GM21786 (cell line): ENCODE measurements around the gene YAF2.
A peak's percentile ranks its signal among the peaks of the same experiment; 100 is the strongest.
"Not testable (repeated sequence)": the region's sequence is repeated elsewhere in the genome, so short reads cannot be mapped to it uniquely, and the experiment has no call there.

Source experiments
- ATAC-seq: cut with Tn5 transposase; IDR thresholded peaks from one replicate; pipeline ENCODE4 v1.9.1; 2021; ENCODE audit not compliant: unreplicated experiment

Gene YAF2

GRCh38 chr12:42255221-42255865 is 17.3 kb upstream of the YAF2 start:
- ATAC-seq = no peak

GRCh38 chr12:42252645-42253044 is 14.6 kb upstream of the YAF2 start:
- ATAC-seq = not testable (repeated sequence)

GRCh38 chr12:42249033-42249432 is 11.0 kb upstream of the YAF2 start:
- not testable (repeated sequence) for ATAC-seq

GRCh38 chr12:42240131-42240750 is 2.2 kb upstream of the YAF2 start:
- ATAC-seq = no peak

- peak; percentile 19 for ATAC-seq
Observed at GRCh38 chr12:42237853-42238239, 202 bp downstream of the YAF2 start.

- ATAC-seq = peak; percentile 69
Observed at GRCh38 chr12:42237052-42237852, 796 bp downstream of the YAF2 start.

- ATAC-seq = no peak
Observed at GRCh38 chr12:42236017-42236416, 2.0 kb downstream of the YAF2 start.

- ATAC-seq = no peak
Observed at GRCh38 chr12:42235426-42235825, 2.6 kb downstream of the YAF2 start.

GRCh38 chr12:42234970-42235369 is 3.1 kb downstream of the YAF2 start:
- no peak for ATAC-seq

- not testable (repeated sequence) for ATAC-seq
Observed at GRCh38 chr12:42227525-42227924, 10.5 kb downstream of the YAF2 start.

- not testable (repeated sequence) for ATAC-seq
Observed at GRCh38 chr12:42224501-42224900, 13.5 kb downstream of the YAF2 start.

- no peak for ATAC-seq
Observed at GRCh38 chr12:42222724-42223123, 15.3 kb downstream of the YAF2 start.

- ATAC-seq = no peak
Observed at GRCh38 chr12:42221726-42222125, 16.3 kb downstream of the YAF2 start.

GRCh38 chr12:42217656-42218055 is 20.4 kb downstream of the YAF2 start:
- no peak for ATAC-seq

GRCh38 chr12:42216737-42217136 is 21.3 kb downstream of the YAF2 start:
- no peak for ATAC-seq

GRCh38 chr12:42215759-42216158 is 22.3 kb downstream of the YAF2 start:
- ATAC-seq = not testable (repeated sequence)

- ATAC-seq = no peak
Observed at GRCh38 chr12:42213954-42214426, 24.1 kb downstream of the YAF2 start.

- no peak for ATAC-seq
Observed at GRCh38 chr12:42213023-42213422, 25.0 kb downstream of the YAF2 start.

GRCh38 chr12:42208574-42208973 is 29.5 kb downstream of the YAF2 start:
- no peak for ATAC-seq

- no peak for ATAC-seq
Observed at GRCh38 chr12:42204819-42205218, 33.2 kb downstream of the YAF2 start.

- ATAC-seq = no peak
Observed at GRCh38 chr12:42204362-42204761, 33.7 kb downstream of the YAF2 start.

GRCh38 chr12:42201063-42201462 is 37.0 kb downstream of the YAF2 start:
- no peak for ATAC-seq
